Upper lobe of right lung (tissue), 1 donor: ENCODE data around the gene LPGAT1. TPM values are rescaled to one million over a fixed set of nuclear protein-coding genes. Genes with fewer than 3 reads are reported as not detected.

Experiments used
- ATAC-seq: fragments of 200-7000 bp; cut with Tn5 transposase; one replicate; pipeline ENCODE4 v1.9.1; 2020; ENCODE audit warnings: mild to moderate bottlenecking, moderate library complexity
- DNase-seq: peaks from one replicate; pipeline ENCODE4 v3.0.0-alpha.2; 2020
- H3K27ac ChIP-seq: fragments of 200-600 bp; one replicate; pipeline ENCODE4 v1.8.0; 2022
- H3K27me3 ChIP-seq: fragments of 200-600 bp; one replicate; pipeline ENCODE4 v1.8.0; 2022; ENCODE audit warnings: mild to moderate bottlenecking
- H3K36me3 ChIP-seq: fragments of 200-600 bp; one replicate; pipeline ENCODE4 v1.8.0; 2022
- H3K4me1 ChIP-seq: fragments of 200-600 bp; one replicate; pipeline ENCODE4 v1.8.0; 2022
- H3K4me3 ChIP-seq: fragments of 200-600 bp; one replicate; pipeline ENCODE4 v1.8.0; 2022; ENCODE audit warnings: mild to moderate bottlenecking
- H3K9me3 ChIP-seq: fragments of 200-600 bp; one replicate; pipeline ENCODE4 v1.8.0; 2022
- CTCF ChIP-seq: fragments of 200-600 bp; IDR thresholded peaks from one replicate; pipeline ENCODE4 v1.8.0; 2022; ENCODE audit warnings: antibody characterized with exemption
- intact Hi-C: fragments of 100-400 bp; cut with DNase I; formaldehyde crosslinking; loops from one replicate; pipeline ENCODE4 v1.11.0; 2022
- total RNA-seq: library from RNA; stranded (reverse); fragmentation: NEBNext Ultra II Directional; extraction: Animal tissue kit (Norgen Biotek cat#: 25700); gene quantifications from one replicate; pipeline ENCODE4 v1.2.1, GENCODE V29; 2021
- donor health status: DM: no; HTN: yes; CAD: no; lungs with severe emphysema.

The LPGAT1 gene
- total RNA-seq, 1 donor from 2014 or later, result 34.5 TPM

GRCh38 chr1:211831558-211832323 is 1.2 kb upstream of the LPGAT1 start:
- no peak overlapping the region for H3K4me3 ChIP-seq

GRCh38 chr1:211830055-211830327 is 572 bp downstream of the LPGAT1 start:
- intact Hi-C loops, result no loop called here
- no peaks in the 10 kb centered on the region for H3K36me3 ChIP-seq
- no peaks in the 10 kb centered on the region for H3K27me3 ChIP-seq
- peaks cover 20% of the 10 kb centered on the region for H3K4me1 ChIP-seq
- DNase-seq (no peak), ATAC-seq (no peak)
- H3K27ac ChIP-seq, result peak overlapping the region; percentile 80
- TF ChIP-seq CTCF, result no peak
- H3K4me3 ChIP-seq, result peak overlapping the region; percentile 73
- H3K9me3 ChIP-seq, result no peaks in the 10 kb centered on the region

More at GRCh38 chr1:211831558-211832323, 1.2 kb upstream of the LPGAT1 start:
- intact Hi-C loops, result no loop called here
- H3K9me3 ChIP-seq, result no peaks in the 10 kb centered on the region
- ATAC-seq, result no peak
- H3K4me1 ChIP-seq, result peaks cover 20% of the 10 kb centered on the region
- H3K27me3 ChIP-seq, result no peaks in the 10 kb centered on the region
- no peak overlapping the region for H3K27ac ChIP-seq
- DNase-seq, result no peak
- no peak for TF ChIP-seq CTCF
- H3K36me3 ChIP-seq, result no peaks in the 10 kb centered on the region

- no peaks in the 10 kb centered on the region for H3K9me3 ChIP-seq
- intact Hi-C loops, result no loop called here
- DNase-seq (no peak), ATAC-seq (no peak)
- no peaks in the 10 kb centered on the region for H3K27me3 ChIP-seq
- peaks cover 20% of the 10 kb centered on the region for H3K4me1 ChIP-seq
- peak overlapping the region; percentile 73 for H3K4me3 ChIP-seq
- TF ChIP-seq CTCF, result no peak
- H3K27ac ChIP-seq, result no peak overlapping the region
- no peaks in the 10 kb centered on the region for H3K36me3 ChIP-seq
Measured at GRCh38 chr1:211829343-211830054, 1.1 kb downstream of the LPGAT1 start.

- H3K4me1 ChIP-seq, result peaks cover 20% of the 10 kb centered on the region
- intact Hi-C loops, result no loop called here
- H3K36me3 ChIP-seq, result no peaks in the 10 kb centered on the region
- no peaks in the 10 kb centered on the region for H3K27me3 ChIP-seq
- no peak for TF ChIP-seq CTCF
- no peaks in the 10 kb centered on the region for H3K9me3 ChIP-seq
- ATAC-seq (no peak), DNase-seq (no peak)
- no peak overlapping the region for H3K27ac ChIP-seq
- peak overlapping the region; percentile 73 for H3K4me3 ChIP-seq
Measured at GRCh38 chr1:211828584-211829342, 1.8 kb downstream of the LPGAT1 start.

GRCh38 chr1:211827051-211827450 is 3.5 kb downstream of the LPGAT1 start:
- intact Hi-C loops, result no loop called here
- DNase-seq (no peak), ATAC-seq (no peak)
- Histone ChIP-seq H3K9me3 (no peaks in the 10 kb centered on the region), H3K36me3 (no peaks in the 10 kb centered on the region), H3K27ac (no peak overlapping the region), H3K27me3 (no peaks in the 10 kb centered on the region), H3K4me3 (no peak overlapping the region), H3K4me1 (peaks cover 20% of the 10 kb centered on the region)
- no peak for TF ChIP-seq CTCF
